GM13977 (cell line): ENCODE results near the gene PTGIS.

Source experiments
- DNase-seq: peaks from one replicate; pipeline ENCODE4 v3.0.0; 2012; ENCODE audit warnings: low spot score
- in situ Hi-C: fragments of 300-500 bp; cut with MboI; formaldehyde crosslinking; loops from one replicate; pipeline ENCODE4 v1.12.0; 2022; ENCODE audit warnings: low sequenced_read_pairs, low pct_unique_long_range_greater_than_20kb, mixed read lengths, inconsistent platforms; ENCODE audit not compliant: unreplicated experiment
- TF ChIP-seq, protein P1 (sequence below): IDR thresholded peaks from 2 replicates; pipeline ENCODE4 v1.5.1; 2012; ENCODE audit warnings: mild to moderate bottlenecking, control low read depth; ENCODE audit not compliant: insufficient read depth; ENCODE audit errors: extremely low read depth, missing control alignments

The PTGIS gene

DNA sequence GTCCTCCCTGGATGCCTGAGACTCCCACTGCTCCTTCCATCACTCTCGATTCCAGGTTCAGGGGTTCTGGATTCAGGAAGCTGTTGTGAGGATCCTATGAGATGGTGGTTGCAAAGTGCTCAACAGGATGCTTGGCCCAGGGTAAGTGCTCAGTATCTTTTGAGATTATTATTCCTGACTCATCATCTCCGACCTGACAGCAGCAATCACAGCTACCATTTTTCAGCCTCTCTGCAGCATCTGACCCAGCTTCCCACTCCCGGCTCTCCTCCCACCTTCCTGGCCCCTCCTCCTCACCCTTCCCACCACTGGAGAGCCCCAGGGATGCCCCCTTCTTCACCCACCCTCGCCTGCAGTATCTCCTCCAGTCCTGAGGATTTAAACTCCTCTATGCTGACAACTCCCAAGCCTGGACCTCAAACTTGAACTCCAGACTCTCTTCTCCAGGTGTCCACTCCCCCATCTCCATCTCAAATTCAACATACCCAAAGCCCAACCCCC lies 48.7 kb downstream of the PTGIS start:
- no peak for DNase-seq
- in situ Hi-C loops, result loop anchor here (10.0 kb wide), 1 partner anchor 184 kb away; no protein-coding TSS in a partner anchor

GRCh38 chr20:49518576-49518975 lies 49.4 kb downstream of the PTGIS start:
- TF ChIP-seq, protein P1, sequence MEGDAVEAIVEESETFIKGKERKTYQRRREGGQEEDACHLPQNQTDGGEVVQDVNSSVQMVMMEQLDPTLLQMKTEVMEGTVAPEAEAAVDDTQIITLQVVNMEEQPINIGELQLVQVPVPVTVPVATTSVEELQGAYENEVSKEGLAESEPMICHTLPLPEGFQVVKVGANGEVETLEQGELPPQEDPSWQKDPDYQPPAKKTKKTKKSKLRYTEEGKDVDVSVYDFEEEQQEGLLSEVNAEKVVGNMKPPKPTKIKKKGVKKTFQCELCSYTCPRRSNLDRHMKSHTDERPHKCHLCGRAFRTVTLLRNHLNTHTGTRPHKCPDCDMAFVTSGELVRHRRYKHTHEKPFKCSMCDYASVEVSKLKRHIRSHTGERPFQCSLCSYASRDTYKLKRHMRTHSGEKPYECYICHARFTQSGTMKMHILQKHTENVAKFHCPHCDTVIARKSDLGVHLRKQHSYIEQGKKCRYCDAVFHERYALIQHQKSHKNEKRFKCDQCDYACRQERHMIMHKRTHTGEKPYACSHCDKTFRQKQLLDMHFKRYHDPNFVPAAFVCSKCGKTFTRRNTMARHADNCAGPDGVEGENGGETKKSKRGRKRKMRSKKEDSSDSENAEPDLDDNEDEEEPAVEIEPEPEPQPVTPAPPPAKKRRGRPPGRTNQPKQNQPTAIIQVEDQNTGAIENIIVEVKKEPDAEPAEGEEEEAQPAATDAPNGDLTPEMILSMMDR, result no peak
- no peak for DNase-seq
- in situ Hi-C loops, result loop anchor here (10.0 kb wide), 1 partner anchor 184 kb away; no protein-coding TSS in a partner anchor

More for the DNA sequence above, 48.7 kb downstream of the PTGIS start:
- TF ChIP-seq, protein P1, result no peak

DNA sequence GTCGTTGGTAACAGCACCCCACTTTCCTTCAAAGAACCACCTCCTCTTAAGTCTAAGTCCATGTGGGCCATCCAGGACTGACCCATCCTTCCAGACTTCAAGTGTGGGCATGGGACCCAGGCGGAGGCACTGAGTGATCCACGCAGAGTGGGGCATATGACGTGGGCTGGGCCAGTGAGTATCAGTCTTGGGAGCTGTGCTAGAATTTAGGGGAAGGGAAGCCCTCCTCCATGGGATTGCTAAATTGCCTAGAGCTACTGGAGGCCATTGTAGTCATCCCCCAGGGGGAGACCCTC lies 50.2 kb downstream of the PTGIS start:
- TF ChIP-seq, protein P1, result no peak
- no peak for DNase-seq
- in situ Hi-C loops, result loop anchor here (10.0 kb wide), 1 partner anchor 183 kb away; no protein-coding TSS in a partner anchor

- no peak for DNase-seq
- in situ Hi-C loops, result loop anchor here (10.0 kb wide), 1 partner anchor 182 kb away; no protein-coding TSS in a partner anchor
- TF ChIP-seq, protein P1, result no peak
Measured at GRCh38 chr20:49516916-49517804, 50.8 kb downstream of the PTGIS start.

- in situ Hi-C loops, result loop anchor here (10.0 kb wide), 1 partner anchor 181 kb away; no protein-coding TSS in a partner anchor
- DNase-seq, result no peak
- TF ChIP-seq, protein P1, result no peak
Measured at GRCh38 chr20:49515586-49515985, 52.4 kb downstream of the PTGIS start.

- TF ChIP-seq, protein P1, result no peak
- in situ Hi-C loops, result loop anchor here (10.0 kb wide), 1 partner anchor 179 kb away; no protein-coding TSS in a partner anchor
- no peak for DNase-seq
Measured at GRCh38 chr20:49513517-49513916, 54.4 kb downstream of the PTGIS start.
